ENCODE measurements around the gene NUP214.

Gene NUP214

GRCh38 chr9:131177898-131178297 is 52.5 kb downstream of the NUP214 start:
- no peak for TF ChIP-seq ZFX (IDR thresholded peaks at IDR 0.05; ENCODE audit: borderline replicate concordance)
- TF ChIP-seq CTCF (IDR thresholded peaks at IDR 0.05): no peak
- H3K27ac ChIP-seq: no peak overlapping the region

- H3K27ac ChIP-seq: no peak overlapping the region
- TF ChIP-seq ZFX (IDR thresholded peaks at IDR 0.05; ENCODE audit: borderline replicate concordance) (no peak), CTCF (IDR thresholded peaks at IDR 0.05) (peak; percentile 92)
Observed at GRCh38 chr9:131178382-131178781, 53.0 kb downstream of the NUP214 start.

- TF ChIP-seq ZFX (IDR thresholded peaks at IDR 0.05; ENCODE audit: borderline replicate concordance) (no peak), CTCF (IDR thresholded peaks at IDR 0.05) (no peak)
- no peak overlapping the region for H3K27ac ChIP-seq
Observed at GRCh38 chr9:131178926-131179325, 53.5 kb downstream of the NUP214 start.

- H3K27ac ChIP-seq: no peak overlapping the region
- TF ChIP-seq CTCF (IDR thresholded peaks at IDR 0.05) (no peak), ZFX (IDR thresholded peaks at IDR 0.05; ENCODE audit: borderline replicate concordance) (no peak)
Observed at GRCh38 chr9:131179561-131180219, 54.3 kb downstream of the NUP214 start.

- TF ChIP-seq CTCF (IDR thresholded peaks at IDR 0.05): no peak
- TF ChIP-seq ZFX (IDR thresholded peaks at IDR 0.05; ENCODE audit: borderline replicate concordance): no peak
- no peak overlapping the region for H3K27ac ChIP-seq
Observed at GRCh38 chr9:131180454-131180853, 55.1 kb downstream of the NUP214 start.

- peak; percentile 16; the same call in 1 of the 2 replicates for TF ChIP-seq CTCF (IDR thresholded peaks at IDR 0.05)
- TF ChIP-seq ZFX (IDR thresholded peaks at IDR 0.05; ENCODE audit: borderline replicate concordance): no peak
- H3K27ac ChIP-seq: no peak overlapping the region
Observed at GRCh38 chr9:131181091-131181681, 55.8 kb downstream of the NUP214 start.

GRCh38 chr9:131185924-131186323 is 60.5 kb downstream of the NUP214 start:
- H3K27ac ChIP-seq: no peak overlapping the region
- TF ChIP-seq ZFX (IDR thresholded peaks at IDR 0.05; ENCODE audit: borderline replicate concordance) (no peak), CTCF (IDR thresholded peaks at IDR 0.05) (no peak)
